Panc1 (cell line): ENCODE data around the gene DDOST. TPM values are rescaled to one million over a fixed set of nuclear protein-coding genes. Genes with fewer than 3 reads are reported as not detected.

ENCODE experiments used
- ATAC-seq: fragments of 200-7000 bp; cut with Tn5 transposase; 2 replicates; pipeline ENCODE4 v1.9.1; 2020; ENCODE audit warnings: mild to moderate bottlenecking, moderate library complexity
- BruUV-seq: library from RNA; stranded (reverse); fragments of 400-500 nt; replicated peaks from 2 replicates; lab custom pipeline; 2021; lab: Mats Ljungman, UMichigan
- CTCF ChIA-PET: fragments of 300-600 bp; sonication (Branson Sonifier 250); formaldehyde crosslinking; loops from one replicate; lab custom pipeline; 2022; ENCODE audit warnings: antibody characterized with exemption; lab: Charles Lee
- POLR2A ChIA-PET: fragments of 300-600 bp; sonication (Branson Sonifier 250); formaldehyde crosslinking; loops from one replicate; lab custom pipeline; 2022; ENCODE audit warnings: antibody characterized with exemption; lab: Charles Lee
- DNase-seq: peaks from one replicate; pipeline ENCODE4 v3.0.0-alpha.2; 2010; ENCODE audit warnings: low read depth, low spot score
- H3K27ac ChIP-seq: 2 replicates; pipeline ENCODE4 v1.5.1; 2011; ENCODE audit warnings: mild to moderate bottlenecking, low read length, inconsistent platforms
- H3K27me3 ChIP-seq: fragments of 200-500 bp; sonication (Bioruptor generic); 2 replicates; pipeline ENCODE4 v1.6.0; 2014; ENCODE audit warnings: low read length, inconsistent platforms; ENCODE audit not compliant: control insufficient read depth, insufficient read depth
- H3K36me3 ChIP-seq: fragments of 200-500 bp; sonication (Bioruptor generic); 2 replicates; pipeline ENCODE4 v1.5.1; 2014; ENCODE audit warnings: inconsistent platforms, mild to moderate bottlenecking, low read length, moderate library complexity; ENCODE audit not compliant: control insufficient read depth, insufficient read depth
- H3K4me1 ChIP-seq: 2 replicates; pipeline ENCODE4 v1.5.1; 2011; ENCODE audit warnings: inconsistent platforms, mild to moderate bottlenecking, low read length, moderate library complexity; ENCODE audit not compliant: control insufficient read depth, insufficient read depth
- H3K4me3 ChIP-seq, 2 experiments: 2 replicates each; pipeline ENCODE4 v1.5.1; 2011 to 2012; ENCODE audit warnings: low read depth in 2 of 2, low read length in 2 of 2, mild to moderate bottlenecking in 2 of 2, inconsistent platforms in 1 of 2, moderate library complexity in 1 of 2
- H3K9me3 ChIP-seq: fragments of 200-500 bp; sonication (Bioruptor generic); 2 replicates; pipeline ENCODE4 v1.5.1; 2014; ENCODE audit warnings: low read depth, mild to moderate bottlenecking, inconsistent platforms, low read length, moderate library complexity; ENCODE audit not compliant: control insufficient read depth, insufficient read depth
- POLR2AphosphoS5 ChIP-seq: IDR thresholded peaks from 2 replicates; pipeline ENCODE4 v1.6.1; 2012; ENCODE audit warnings: mild to moderate bottlenecking, low read depth, low read length, moderate library complexity
- SIN3A ChIP-seq: IDR thresholded peaks from 2 replicates; pipeline ENCODE4 v1.6.1; 2012; ENCODE audit warnings: low read depth, mild to moderate bottlenecking, low read length, moderate library complexity, borderline replicate concordance; ENCODE audit not compliant: insufficient read depth
- TCF7L2 ChIP-seq: IDR thresholded peaks from 2 replicates; pipeline ENCODE4 v1.6.1; 2011; ENCODE audit warnings: mild to moderate bottlenecking, low read depth, low read length, inconsistent platforms
- in situ Hi-C: cut with HindIII; loops from 2 replicates; pipeline ENCODE4 v1.10.0; 2016; ENCODE audit warnings: low sequenced_read_pairs, low pct_unique_long_range_greater_than_20kb
- intact Hi-C: fragments of 100-400 bp; cut with micrococcal nuclease; formaldehyde crosslinking; loops from one replicate; pipeline ENCODE4 v1.10.0; 2022; ENCODE audit not compliant: unreplicated experiment
- total RNA-seq: library from RNA; stranded (reverse); gene quantifications from one replicate; pipeline ENCODE4 v1.2.1, GENCODE V29; 2021; ENCODE audit not compliant: unreplicated experiment
- TF ChIP-seq, protein P1 (sequence below), 2 experiments: IDR thresholded peaks; 2 replicates each; pipeline ENCODE4 v1.6.1; 2011 to 2012; ENCODE audit warnings: low read depth in 2 of 2, control low read depth in 1 of 2, low read length in 1 of 2, mild to moderate bottlenecking in 1 of 2, moderate library complexity in 1 of 2; ENCODE audit not compliant: insufficient read depth in 1 of 2
- TF ChIP-seq, protein P2 (sequence below): fragments of 450-650 bp; IDR thresholded peaks from 2 replicates; pipeline ENCODE4 v1.5.1; 2017; ENCODE audit warnings: mild to moderate bottlenecking

The DDOST gene
- total RNA-seq, 1 experiment from 2014 or later, result 337 TPM

- intact Hi-C loops, result no loop called here
- no TSS peak for BruUV-seq
- Histone ChIP-seq H3K36me3 (no peaks in the 10 kb centered on the region), H3K9me3 (no peaks in the 10 kb centered on the region), H3K27ac (no peak overlapping the region), H3K27me3 (no peaks in the 10 kb centered on the region), H3K4me3 (no peak overlapping the region), H3K4me1 (peaks cover 10% of the 10 kb centered on the region)
- ATAC-seq, result no peak
- in situ Hi-C loops, result no loop called here
- TF ChIP-seq, protein P1, sequence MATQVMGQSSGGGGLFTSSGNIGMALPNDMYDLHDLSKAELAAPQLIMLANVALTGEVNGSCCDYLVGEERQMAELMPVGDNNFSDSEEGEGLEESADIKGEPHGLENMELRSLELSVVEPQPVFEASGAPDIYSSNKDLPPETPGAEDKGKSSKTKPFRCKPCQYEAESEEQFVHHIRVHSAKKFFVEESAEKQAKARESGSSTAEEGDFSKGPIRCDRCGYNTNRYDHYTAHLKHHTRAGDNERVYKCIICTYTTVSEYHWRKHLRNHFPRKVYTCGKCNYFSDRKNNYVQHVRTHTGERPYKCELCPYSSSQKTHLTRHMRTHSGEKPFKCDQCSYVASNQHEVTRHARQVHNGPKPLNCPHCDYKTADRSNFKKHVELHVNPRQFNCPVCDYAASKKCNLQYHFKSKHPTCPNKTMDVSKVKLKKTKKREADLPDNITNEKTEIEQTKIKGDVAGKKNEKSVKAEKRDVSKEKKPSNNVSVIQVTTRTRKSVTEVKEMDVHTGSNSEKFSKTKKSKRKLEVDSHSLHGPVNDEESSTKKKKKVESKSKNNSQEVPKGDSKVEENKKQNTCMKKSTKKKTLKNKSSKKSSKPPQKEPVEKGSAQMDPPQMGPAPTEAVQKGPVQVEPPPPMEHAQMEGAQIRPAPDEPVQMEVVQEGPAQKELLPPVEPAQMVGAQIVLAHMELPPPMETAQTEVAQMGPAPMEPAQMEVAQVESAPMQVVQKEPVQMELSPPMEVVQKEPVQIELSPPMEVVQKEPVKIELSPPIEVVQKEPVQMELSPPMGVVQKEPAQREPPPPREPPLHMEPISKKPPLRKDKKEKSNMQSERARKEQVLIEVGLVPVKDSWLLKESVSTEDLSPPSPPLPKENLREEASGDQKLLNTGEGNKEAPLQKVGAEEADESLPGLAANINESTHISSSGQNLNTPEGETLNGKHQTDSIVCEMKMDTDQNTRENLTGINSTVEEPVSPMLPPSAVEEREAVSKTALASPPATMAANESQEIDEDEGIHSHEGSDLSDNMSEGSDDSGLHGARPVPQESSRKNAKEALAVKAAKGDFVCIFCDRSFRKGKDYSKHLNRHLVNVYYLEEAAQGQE (IDR thresholded peaks at IDR 0.05; ENCODE audit: insufficient read depth in 1 of 2, low read depth in 2 of 2, low read length in 1 of 2), result no peak
- TF ChIP-seq TCF7L2, result no peak
- no peak for TF ChIP-seq SIN3A
- TF ChIP-seq, protein P2, sequence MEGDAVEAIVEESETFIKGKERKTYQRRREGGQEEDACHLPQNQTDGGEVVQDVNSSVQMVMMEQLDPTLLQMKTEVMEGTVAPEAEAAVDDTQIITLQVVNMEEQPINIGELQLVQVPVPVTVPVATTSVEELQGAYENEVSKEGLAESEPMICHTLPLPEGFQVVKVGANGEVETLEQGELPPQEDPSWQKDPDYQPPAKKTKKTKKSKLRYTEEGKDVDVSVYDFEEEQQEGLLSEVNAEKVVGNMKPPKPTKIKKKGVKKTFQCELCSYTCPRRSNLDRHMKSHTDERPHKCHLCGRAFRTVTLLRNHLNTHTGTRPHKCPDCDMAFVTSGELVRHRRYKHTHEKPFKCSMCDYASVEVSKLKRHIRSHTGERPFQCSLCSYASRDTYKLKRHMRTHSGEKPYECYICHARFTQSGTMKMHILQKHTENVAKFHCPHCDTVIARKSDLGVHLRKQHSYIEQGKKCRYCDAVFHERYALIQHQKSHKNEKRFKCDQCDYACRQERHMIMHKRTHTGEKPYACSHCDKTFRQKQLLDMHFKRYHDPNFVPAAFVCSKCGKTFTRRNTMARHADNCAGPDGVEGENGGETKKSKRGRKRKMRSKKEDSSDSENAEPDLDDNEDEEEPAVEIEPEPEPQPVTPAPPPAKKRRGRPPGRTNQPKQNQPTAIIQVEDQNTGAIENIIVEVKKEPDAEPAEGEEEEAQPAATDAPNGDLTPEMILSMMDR, result no peak
- TF ChIP-seq POLR2AphosphoS5, result no peak
- no peak for DNase-seq
- ChIA-PET POLR2A (no interaction called here), CTCF (no interaction called here)
These were observed 47.7 kb upstream of the DDOST start for GRCh38 chr1:20708891-20709290.

GRCh38 chr1:20708057-20708456 lies 46.9 kb upstream of the DDOST start:
- CTCF ChIA-PET, result interaction anchor here (1.2 kb wide), 1 partner anchor 11 kb away, joined by 3 read pairs; no protein-coding TSS in a partner anchor
- no peaks in the 10 kb centered on the region for H3K27me3 ChIP-seq
- in situ Hi-C loops (no loop called here), intact Hi-C loops (no loop called here)
- H3K4me1 ChIP-seq, result peaks cover 10% of the 10 kb centered on the region
- no peaks in the 10 kb centered on the region for H3K9me3 ChIP-seq
- POLR2A ChIA-PET, result no interaction called here
- DNase-seq, result no peak
- no peak for ATAC-seq
- TF ChIP-seq POLR2AphosphoS5, result no peak
- TF ChIP-seq TCF7L2, result no peak
- no peak for TF ChIP-seq SIN3A
- TF ChIP-seq, protein P1 (IDR thresholded peaks at IDR 0.05; ENCODE audit: insufficient read depth in 1 of 2, low read depth in 2 of 2, low read length in 1 of 2), result no peak
- TF ChIP-seq, protein P2, result no peak
- H3K27ac ChIP-seq, result no peak overlapping the region
- no peaks in the 10 kb centered on the region for H3K36me3 ChIP-seq
- H3K4me3 ChIP-seq, result no peak overlapping the region
- BruUV-seq, result no TSS peak
